ENCODE data around the gene PDLIM4. TPM values are rescaled to one million over a fixed set of nuclear protein-coding genes. Genes with fewer than 3 reads are reported as not detected.

Gene PDLIM4
- total RNA-seq, 4 donors from 2014 or later = 9.7 to 43.4 (median 19.7) TPM

DNA sequence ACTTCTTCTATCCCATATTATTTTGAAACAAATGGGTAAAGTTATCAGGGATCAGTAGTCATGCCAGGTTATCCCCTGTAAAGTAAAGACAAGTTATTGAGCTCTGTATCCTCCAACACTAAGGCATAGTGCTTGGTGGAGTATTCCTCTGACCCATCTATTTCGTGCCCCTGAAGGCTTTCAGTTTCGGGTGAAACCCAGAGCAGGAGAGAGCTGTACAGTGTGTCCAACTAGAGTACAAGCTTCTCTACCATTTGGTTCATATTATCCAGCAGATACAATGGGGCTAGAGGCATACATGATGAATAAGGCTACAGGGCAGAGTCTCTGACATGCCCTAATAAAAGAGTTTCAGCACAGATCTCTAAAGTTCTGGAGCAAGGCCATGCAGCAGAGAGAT is 33.5 kb downstream of the PDLIM4 start:
- no peak for DNase-seq
- intact Hi-C loops (cut with DNase I; ENCODE audit: low total_unique reads) (loop anchor here (5.0 to 10.0 kb wide), 2 partner anchors 34 to 56 kb away; partner anchors contain the start of gene PDLIM4), in situ Hi-C loops (cut with MboI; ENCODE audit: low pct_ligation_motif_present in 1 of 4, low pct_unique_long_range_greater_than_20kb in 1 of 4, low sequenced_read_pairs in 3 of 4) (no loop called here)

GRCh38 chr5:132293066-132293991 is 35.8 kb downstream of the PDLIM4 start:
- Histone ChIP-seq H3K27ac (peak overlapping the region; percentile 92 to 96 (median 94)), H3K9me3 (no peaks in the 10 kb centered on the region), H3K27me3 (no peaks in the 10 kb centered on the region), H3K4me1 (peaks cover 10 to 28% (median 24%) of the 10 kb centered on the region in 4 donors), H3K4me3 (peak overlapping the region; percentile 48 to 65 (median 56)), H3K36me3 (no peaks in the 10 kb centered on the region)
- 4% methylated on average over 28 of the region's 50 CpGs; no CpG with 5 or more reads in 1 of the 2 donors for WGBS, 2 donors (ENCODE audit: low coverage in 1 of 2)
- peak; percentile 86 for DNase-seq
- in situ Hi-C loops (cut with MboI; ENCODE audit: low pct_ligation_motif_present in 1 of 4, low pct_unique_long_range_greater_than_20kb in 1 of 4, low sequenced_read_pairs in 3 of 4) (no loop called here), intact Hi-C loops (cut with DNase I; ENCODE audit: low total_unique reads) (loop anchor here (5.0 to 10.0 kb wide), 2 partner anchors 36 to 59 kb away; partner anchors contain the start of gene PDLIM4)
- TF ChIP-seq EP300 (IDR thresholded peaks at IDR 0.05; ENCODE audit: low read depth) (peak; percentile 28), POLR2AphosphoS5 (IDR thresholded peaks at IDR 0.05) (peak in 1 of 3 donors; percentile 44), POLR2A (IDR thresholded peaks at IDR 0.05) (no peak)
- TF ChIP-seq, protein P1, sequence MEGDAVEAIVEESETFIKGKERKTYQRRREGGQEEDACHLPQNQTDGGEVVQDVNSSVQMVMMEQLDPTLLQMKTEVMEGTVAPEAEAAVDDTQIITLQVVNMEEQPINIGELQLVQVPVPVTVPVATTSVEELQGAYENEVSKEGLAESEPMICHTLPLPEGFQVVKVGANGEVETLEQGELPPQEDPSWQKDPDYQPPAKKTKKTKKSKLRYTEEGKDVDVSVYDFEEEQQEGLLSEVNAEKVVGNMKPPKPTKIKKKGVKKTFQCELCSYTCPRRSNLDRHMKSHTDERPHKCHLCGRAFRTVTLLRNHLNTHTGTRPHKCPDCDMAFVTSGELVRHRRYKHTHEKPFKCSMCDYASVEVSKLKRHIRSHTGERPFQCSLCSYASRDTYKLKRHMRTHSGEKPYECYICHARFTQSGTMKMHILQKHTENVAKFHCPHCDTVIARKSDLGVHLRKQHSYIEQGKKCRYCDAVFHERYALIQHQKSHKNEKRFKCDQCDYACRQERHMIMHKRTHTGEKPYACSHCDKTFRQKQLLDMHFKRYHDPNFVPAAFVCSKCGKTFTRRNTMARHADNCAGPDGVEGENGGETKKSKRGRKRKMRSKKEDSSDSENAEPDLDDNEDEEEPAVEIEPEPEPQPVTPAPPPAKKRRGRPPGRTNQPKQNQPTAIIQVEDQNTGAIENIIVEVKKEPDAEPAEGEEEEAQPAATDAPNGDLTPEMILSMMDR (IDR thresholded peaks at IDR 0.05) = peak in 3 of 5 experiments; percentile 13 to 30 (median 22)

More for the DNA sequence above, 33.5 kb downstream of the PDLIM4 start:
- TF ChIP-seq POLR2A (IDR thresholded peaks at IDR 0.05) (no peak), POLR2AphosphoS5 (IDR thresholded peaks at IDR 0.05) (no peak), EP300 (IDR thresholded peaks at IDR 0.05; ENCODE audit: low read depth) (no peak)
- TF ChIP-seq, protein P1 (IDR thresholded peaks at IDR 0.05) = no peak
- H3K27me3 ChIP-seq = no peaks in the 10 kb centered on the region
- peaks cover 10 to 28% (median 24%) of the 10 kb centered on the region in 4 donors for H3K4me1 ChIP-seq
- WGBS, 2 donors (ENCODE audit: low coverage in 1 of 2) = 95% methylated on average over 2 of the region's 2 CpGs; no CpG with 5 or more reads in 1 of the 2 donors
- no peak overlapping the region for H3K27ac ChIP-seq
- H3K4me3 ChIP-seq = no peak overlapping the region
- H3K36me3 ChIP-seq = no peaks in the 10 kb centered on the region
- no peaks in the 10 kb centered on the region for H3K9me3 ChIP-seq

GRCh38 chr5:132293992-132294727 is 36.7 kb downstream of the PDLIM4 start, which contains the start of gene SLC22A4:
Gene SLC22A4 (plus strand): TSS chr5:132294394. CDS start chr5:132294617, 223 bp downstream.
- peak; percentile 90 for DNase-seq
- TF ChIP-seq, protein P1 (IDR thresholded peaks at IDR 0.05) = peak in 1 of 5 experiments; percentile 6
- TF ChIP-seq EP300 (IDR thresholded peaks at IDR 0.05; ENCODE audit: low read depth) = peak; percentile 68
- TF ChIP-seq POLR2A (IDR thresholded peaks at IDR 0.05) = peak; percentile 72
- TF ChIP-seq POLR2AphosphoS5 (IDR thresholded peaks at IDR 0.05) = peak; percentile 68 to 88 (median 79)
- Histone ChIP-seq H3K4me3 (peak within 1 kb of the TSS; percentile 48 to 65 (median 56)), H3K36me3 (no peaks in the 10 kb centered on the region), H3K27ac (peak within 1 kb of the TSS; percentile 92 to 96 (median 94)), H3K9me3 (no peaks in the 10 kb centered on the region), H3K4me1 (peaks cover 10 to 28% (median 24%) of the 10 kb centered on the region in 4 donors), H3K27me3 (no peaks in the 10 kb centered on the region)
- in situ Hi-C loops (cut with MboI; ENCODE audit: low pct_ligation_motif_present in 1 of 4, low pct_unique_long_range_greater_than_20kb in 1 of 4, low sequenced_read_pairs in 3 of 4) (no loop called here), intact Hi-C loops (cut with DNase I; ENCODE audit: low total_unique reads) (loop anchor here (5.0 to 10.0 kb wide), 2 partner anchors 37 to 59 kb away; partner anchors contain the start of gene PDLIM4)
- WGBS, 2 donors (ENCODE audit: low coverage in 1 of 2) = 0% methylated on average over 50 of the region's 63 CpGs; no CpG with 5 or more reads in 1 of the 2 donors
